CD4-positive, alpha-beta T cell treated with Interferon alpha-2 for 1 hour (primary cell): ENCODE results near the gene CHRDL2.
"Not testable (repeated sequence)": the region's sequence is repeated elsewhere in the genome, so short reads cannot be mapped to it uniquely, and the experiment has no call there.

ENCODE experiments used
- DNase-seq, 2 donors: peaks; one replicate each; pipeline ENCODE4 v3.0.0-alpha.2; 2020 to 2022

Gene CHRDL2

GRCh38 chr11:74731301-74732094, at the start of gene CHRDL2:
Gene CHRDL2, minus strand, starts transcription at chr11:74731426. Its CDS starts 538 bp downstream, at chr11:74730888.
- DNase-seq, result no peak

GRCh38 chr11:74780248-74781005, 49.2 kb upstream of the CHRDL2 start:
- no peak for DNase-seq

- DNase-seq, result no peak
These were observed 47.4 kb upstream of the CHRDL2 start for GRCh38 chr11:74778581-74778980.

GRCh38 chr11:74777877-74778276, 46.7 kb upstream of the CHRDL2 start:
- no peak for DNase-seq

GRCh38 chr11:74777038-74777437, 45.8 kb upstream of the CHRDL2 start:
- no peak for DNase-seq

- DNase-seq, result no peak
These were observed 45.3 kb upstream of the CHRDL2 start for GRCh38 chr11:74776546-74776945.

GRCh38 chr11:74775762-74776161, 44.5 kb upstream of the CHRDL2 start:
- DNase-seq, result no peak

GRCh38 chr11:74773476-74773875, 42.2 kb upstream of the CHRDL2 start:
- DNase-seq, result no peak

GRCh38 chr11:74771139-74771538, 39.9 kb upstream of the CHRDL2 start:
- no peak for DNase-seq

- DNase-seq, result no peak
These were observed 39.2 kb upstream of the CHRDL2 start for GRCh38 chr11:74770456-74770855.

- no peak for DNase-seq
These were observed 38.0 kb upstream of the CHRDL2 start for GRCh38 chr11:74769055-74769707.

GRCh38 chr11:74768172-74768651, 37.0 kb upstream of the CHRDL2 start:
- DNase-seq, result peak in 1 of 2 donors; percentile 17

- no peak for DNase-seq
These were observed 35.7 kb upstream of the CHRDL2 start for GRCh38 chr11:74766905-74767304.

- DNase-seq, result no peak
These were observed 25.3 kb upstream of the CHRDL2 start for GRCh38 chr11:74756571-74756970.

- no peak for DNase-seq
These were observed 24.3 kb upstream of the CHRDL2 start for GRCh38 chr11:74755395-74755995.

- DNase-seq, result no peak
These were observed 23.5 kb upstream of the CHRDL2 start for GRCh38 chr11:74754507-74755252.

GRCh38 chr11:74751303-74751702, 20.1 kb upstream of the CHRDL2 start:
- DNase-seq, result no peak

GRCh38 chr11:74750598-74750997, 19.4 kb upstream of the CHRDL2 start:
- not testable (repeated sequence) for DNase-seq

- no peak for DNase-seq
These were observed 18.7 kb upstream of the CHRDL2 start for GRCh38 chr11:74749965-74750296.

- DNase-seq, result peak; percentile 32 to 52
These were observed 18.1 kb upstream of the CHRDL2 start for GRCh38 chr11:74749127-74749964.
